HG02884 (cell line): ENCODE results near the gene CRTAC1.
A peak's percentile ranks its signal among the peaks of the same experiment; 100 is the strongest.

ENCODE experiments used
- ATAC-seq: cut with Tn5 transposase; IDR thresholded peaks from one replicate; pipeline ENCODE4 v1.9.1; 2021; ENCODE audit warnings: mild to moderate bottlenecking, moderate library complexity; ENCODE audit not compliant: unreplicated experiment

Gene CRTAC1

DNA sequence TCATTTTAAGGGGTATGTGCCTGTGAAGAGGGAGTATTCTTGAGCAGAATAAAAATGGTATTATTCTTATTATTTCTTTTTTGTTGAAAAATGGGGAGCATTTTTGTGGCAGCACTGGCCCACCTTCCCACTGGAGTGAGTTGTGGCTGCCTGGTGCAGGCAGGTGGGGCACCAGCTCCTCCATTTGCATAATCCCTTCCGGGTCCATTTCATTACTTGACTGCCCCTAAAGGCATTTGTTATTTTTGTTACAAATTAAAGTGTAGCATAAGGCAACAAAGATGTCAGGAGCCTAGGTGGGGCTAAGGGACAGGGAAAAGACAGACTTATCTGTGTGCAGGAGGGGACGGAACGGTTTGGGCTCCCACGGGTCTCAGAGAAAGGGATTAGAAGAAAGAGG is 154.0 kb downstream of the CRTAC1 start:
- ATAC-seq: no peak

DNA sequence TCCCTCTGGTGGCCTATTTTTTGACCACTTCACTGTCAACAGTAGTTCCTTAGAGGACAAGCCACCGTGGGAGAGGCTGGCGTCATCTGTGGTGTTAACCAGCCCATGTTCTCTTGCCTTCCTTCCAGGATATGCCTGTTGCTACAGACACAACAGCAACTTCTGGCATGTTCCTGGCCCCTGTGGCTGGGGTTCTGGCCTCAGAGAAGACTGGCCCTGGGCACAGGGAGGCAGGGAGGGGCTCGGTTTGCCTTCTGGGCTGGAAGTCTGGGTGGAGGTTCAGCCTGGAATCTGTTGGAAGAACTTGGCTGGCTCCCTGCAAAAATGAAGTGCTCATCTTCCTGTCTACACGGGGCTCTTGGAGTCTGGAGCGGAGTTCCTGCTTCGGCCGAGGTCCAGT is 155.0 kb downstream of the CRTAC1 start:
- no peak for ATAC-seq

DNA sequence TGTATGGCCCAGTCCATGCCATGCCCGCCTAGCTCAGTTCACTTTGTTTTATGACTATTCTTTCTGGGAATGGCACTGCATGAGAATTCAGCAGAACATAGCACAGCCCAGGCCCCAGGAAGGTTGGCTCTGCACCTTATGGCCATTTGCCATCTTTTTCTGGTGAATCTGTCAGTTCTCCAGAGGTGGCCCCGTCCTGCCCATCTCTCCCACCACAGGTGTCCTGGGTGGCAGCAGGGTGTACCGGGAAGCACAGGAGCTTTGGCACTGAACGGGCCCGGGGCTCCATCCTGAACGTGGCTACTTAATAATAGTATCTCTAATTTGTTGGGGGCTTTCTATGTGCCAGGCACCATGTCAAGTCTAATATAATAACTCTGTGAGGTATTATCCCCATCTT is 156.1 kb downstream of the CRTAC1 start:
- no peak for ATAC-seq

DNA sequence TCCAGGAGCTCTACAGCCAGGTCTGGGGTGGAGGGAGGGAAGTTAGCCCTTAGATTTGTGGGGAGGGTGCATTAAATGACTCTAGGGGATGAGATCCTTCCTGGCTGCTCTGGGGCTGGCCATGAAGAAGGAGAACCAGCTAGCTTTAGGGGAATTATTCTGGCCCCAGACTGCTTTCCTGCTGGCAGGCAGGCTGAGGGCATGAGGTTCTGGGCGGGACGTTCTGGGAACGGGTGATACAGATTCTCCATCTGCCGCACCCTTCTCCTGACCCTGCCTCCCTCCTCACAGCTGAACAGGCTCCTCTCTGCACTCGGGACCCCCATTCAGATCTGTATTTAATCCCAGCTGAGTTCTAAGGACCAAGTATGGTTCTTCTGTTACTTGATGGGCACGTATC is 156.9 kb downstream of the CRTAC1 start:
- no peak for ATAC-seq

DNA sequence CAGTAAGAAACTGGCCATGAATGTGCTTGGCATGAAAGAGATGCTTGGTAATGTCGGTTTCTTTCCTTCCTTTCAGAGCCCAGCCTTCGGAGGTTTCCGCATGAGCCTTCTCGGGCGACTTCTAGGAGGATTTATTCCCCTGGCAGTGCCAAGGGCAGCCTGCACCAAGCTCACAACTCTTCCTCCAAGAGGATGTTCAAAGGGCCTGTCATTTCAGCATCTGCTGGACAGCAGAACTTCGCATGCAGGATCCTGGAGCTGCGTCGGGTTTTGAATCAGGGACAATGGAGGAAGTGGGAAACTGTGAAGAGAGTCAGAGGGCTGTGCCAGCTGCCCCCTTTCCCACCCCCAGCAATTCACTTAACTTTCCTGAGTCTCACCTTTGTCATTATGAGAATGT is 159.4 kb downstream of the CRTAC1 start:
- ATAC-seq: no peak

DNA sequence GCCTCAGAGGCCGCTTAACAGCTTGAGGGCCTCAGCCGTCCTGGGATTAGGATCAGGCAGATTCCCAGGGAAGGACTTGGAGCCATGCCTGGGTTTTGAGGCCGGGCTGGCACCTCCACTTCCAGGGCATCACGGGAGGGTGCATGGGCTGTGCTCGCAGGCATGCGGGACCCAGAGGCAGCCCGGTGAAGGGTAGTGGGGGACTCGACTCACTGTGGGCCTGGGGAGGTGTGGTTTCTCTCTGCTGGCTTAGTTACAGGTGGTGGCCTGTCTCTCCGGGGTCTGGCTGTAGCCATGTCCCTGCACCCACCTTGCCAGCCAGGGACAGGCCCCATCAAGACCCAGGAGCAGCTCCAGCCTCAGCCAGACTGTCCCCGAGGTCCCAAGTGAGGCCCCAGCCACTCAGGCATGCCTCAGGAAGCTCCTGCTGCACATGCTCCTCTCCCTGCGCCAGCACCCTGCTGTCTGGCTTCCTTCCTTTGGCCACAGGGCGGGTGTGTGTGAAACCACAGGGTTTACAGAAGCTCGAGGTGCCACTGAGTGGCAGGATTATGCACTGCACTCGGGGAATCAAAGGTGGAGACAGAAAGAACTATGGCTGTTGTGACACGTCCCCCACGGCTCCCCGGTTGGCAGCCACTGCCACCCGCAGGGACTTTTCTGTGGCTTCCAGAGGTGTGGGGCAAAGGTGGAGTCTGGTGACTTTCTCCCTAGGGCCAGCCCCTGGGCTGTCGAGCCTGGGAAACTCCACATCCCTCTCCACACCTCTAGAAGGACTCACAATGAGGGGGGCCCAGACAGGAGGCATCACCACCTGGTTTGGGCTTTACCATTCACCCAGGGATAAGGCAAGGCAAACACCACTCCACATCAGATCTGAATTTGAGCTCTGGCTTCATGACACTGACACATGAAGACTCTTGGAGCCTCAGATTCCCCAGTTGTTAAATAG is 161.1 kb downstream of the CRTAC1 start:
- ATAC-seq: peak; percentile 70

DNA sequence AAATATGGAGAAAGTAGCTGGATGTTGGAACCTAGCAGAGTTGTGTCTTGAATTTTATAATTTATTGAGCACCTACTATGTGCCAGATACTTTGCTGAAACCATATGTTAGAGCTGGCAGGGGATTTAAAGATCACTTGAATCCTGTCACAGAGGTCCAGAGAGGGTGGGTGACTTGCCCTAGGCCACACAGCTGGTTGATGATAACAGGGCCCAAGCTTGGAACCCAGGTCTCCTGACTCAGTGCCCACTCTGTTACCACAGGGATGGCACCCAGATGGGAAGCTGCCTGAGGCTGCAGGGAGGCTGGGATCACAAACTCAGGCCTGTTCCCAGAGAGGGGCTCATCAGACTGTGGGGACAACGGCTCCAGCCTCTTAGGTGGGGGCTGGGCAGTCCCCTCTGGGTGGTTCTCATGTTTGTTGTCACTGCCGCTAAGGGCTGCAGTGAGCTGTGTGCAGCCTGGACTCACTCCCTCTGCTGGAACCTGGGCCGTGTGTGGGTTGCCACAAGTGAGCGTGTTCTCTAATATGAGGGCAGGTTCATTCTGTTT is 162.2 kb downstream of the CRTAC1 start:
- no peak for ATAC-seq

DNA sequence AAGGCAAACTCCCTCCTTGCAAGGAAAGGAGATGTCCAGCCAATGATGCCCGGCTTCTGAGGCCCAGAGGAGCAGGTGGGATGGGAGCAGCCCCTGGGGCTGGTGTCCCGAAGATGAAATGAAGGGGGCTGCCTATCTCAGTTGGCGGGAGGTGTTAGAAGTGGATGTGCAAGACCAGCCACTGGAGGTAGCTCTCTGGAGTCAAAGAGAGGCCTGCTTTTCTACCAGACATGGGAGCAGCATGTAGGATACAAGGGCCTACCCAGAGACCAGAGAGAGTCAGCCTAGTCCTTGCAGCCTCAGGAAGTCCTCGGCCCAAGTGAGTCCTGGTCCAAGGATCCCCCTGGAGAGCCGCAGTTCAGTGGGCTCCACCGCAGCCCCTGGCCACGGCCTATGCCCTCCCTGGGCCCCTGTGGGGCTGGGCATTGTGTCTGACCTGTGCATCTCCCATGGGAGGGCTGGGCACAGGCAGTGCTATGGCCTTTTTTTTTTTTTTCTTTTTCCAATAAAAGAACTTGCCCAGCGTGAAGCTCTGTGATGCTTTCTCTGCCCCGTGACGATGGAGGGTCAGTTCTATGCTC is 163.1 kb downstream of the CRTAC1 start:
- ATAC-seq: no peak

DNA sequence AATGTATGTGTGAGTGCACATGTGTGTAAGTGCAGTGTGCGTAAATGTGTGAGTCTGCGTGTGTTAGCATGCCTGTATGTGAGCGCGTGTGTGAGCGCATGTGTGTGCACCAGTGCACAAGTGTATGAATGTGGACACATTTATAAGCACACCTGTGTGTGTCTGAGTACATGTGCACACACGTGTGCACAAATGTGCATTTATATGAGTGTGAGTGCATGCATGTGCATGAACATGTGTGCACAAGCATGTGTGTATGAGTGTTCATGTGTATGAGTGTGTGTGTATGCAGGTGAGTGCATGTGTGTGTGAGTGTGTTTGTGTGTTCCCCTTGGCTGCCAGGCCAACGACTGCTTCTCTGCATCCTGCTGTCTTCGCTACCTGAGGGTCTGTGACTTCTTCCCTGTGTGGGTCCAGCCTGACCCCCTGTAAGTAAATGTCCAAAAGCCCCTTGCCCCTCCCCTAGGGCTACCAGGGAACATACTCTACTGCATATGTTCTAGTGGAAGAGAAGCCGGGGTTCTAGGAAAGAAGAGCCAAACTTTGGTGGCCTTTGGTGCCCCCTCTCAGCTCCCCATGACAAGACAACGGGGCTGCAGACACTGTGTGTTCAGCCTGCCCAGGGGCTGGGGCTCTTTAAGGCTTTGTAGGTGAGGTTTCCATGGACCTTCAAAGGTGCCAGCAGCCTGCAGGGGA is 163.7 kb downstream of the CRTAC1 start:
- no peak for ATAC-seq

DNA sequence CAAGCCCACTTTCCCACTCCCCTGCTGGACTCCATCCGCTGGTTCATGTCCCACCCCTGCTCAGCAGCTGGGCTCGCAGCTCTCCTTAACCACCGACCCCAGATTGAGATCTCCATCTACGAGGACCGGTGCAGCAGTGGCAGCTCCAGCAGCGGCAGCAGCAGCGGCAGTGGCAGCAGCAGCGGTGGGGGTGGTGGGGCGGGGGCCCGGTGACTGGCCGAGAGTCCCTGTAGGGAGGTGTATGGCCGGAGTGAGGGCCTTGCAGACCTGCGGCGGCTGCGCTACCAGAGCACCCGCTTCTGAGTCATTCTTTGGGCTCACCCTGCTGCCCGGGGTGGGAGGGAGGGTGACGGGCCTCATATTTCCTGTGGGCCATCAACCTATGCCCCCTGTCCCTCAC is 164.9 kb downstream of the CRTAC1 start:
- ATAC-seq: no peak

DNA sequence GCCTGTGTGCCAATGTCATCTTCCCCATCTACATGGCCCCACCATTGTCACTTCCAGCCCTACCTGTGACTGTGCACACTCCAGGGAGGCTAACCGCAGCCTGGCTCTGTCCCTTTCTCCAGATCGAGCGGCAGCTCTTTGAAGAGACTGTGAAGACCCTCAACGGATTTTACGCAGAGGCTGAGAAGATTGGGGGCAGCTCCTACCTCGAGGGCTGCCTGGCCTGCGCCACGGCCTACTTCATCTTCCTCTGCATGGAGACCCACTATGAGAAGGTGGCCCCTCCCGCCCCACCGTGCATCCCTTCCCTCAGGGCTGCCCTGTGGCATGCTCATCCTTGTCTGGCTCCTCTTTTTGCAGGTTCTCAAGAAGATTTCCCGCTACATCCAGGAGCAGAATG is 166.6 kb downstream of the CRTAC1 start:
- ATAC-seq: no peak

DNA sequence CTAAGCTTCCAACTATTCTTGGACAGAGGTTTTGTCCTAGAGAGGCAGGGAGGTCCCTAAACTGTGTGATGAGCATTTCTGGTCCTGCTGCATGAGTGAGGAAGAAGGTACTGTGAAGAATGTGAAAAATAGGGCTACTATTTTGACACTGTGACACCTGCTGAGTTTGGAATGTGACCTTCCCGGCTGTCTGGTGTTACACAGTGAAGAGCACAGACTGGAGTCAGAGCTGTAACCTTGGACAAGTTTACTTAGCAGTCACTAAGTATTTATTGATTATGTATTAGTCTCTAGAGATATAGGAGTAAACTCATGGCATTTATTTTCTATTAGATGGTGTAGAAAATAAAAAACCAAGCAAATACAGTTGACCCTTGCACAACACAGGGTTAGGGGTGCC is 168.5 kb downstream of the CRTAC1 start:
- ATAC-seq: no peak

DNA sequence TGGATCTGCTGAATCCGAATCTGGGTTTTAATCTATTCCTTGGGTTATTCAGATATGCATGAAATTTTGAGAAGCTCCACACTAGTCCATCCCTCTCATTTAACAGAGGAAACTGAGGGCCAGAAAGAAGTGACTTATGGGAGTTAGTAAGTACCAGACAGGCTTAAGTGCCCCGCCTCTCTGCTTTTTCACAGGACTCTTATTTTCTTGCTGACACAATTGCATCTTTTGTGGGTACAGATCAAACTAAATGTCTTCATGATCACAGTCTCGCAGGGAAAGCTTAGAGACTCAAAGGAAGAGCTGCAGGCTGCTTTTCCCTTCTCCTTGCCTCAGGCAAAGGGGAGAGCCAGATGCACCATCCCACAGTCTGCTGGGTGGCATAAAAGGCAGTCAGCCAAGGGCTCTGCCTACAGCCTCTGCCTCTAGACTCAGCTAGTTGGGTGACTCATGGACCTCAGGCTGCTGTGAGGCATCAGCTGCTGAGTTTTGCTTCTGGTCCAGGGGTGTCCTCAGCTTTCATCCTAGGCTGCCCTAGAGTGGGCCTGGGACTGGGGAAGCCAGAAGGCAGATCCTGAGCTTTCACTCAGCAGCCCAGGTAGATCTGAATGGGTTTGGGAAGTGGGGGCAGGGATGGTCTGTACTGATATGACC is 169.2 kb downstream of the CRTAC1 start:
- ATAC-seq: no peak

DNA sequence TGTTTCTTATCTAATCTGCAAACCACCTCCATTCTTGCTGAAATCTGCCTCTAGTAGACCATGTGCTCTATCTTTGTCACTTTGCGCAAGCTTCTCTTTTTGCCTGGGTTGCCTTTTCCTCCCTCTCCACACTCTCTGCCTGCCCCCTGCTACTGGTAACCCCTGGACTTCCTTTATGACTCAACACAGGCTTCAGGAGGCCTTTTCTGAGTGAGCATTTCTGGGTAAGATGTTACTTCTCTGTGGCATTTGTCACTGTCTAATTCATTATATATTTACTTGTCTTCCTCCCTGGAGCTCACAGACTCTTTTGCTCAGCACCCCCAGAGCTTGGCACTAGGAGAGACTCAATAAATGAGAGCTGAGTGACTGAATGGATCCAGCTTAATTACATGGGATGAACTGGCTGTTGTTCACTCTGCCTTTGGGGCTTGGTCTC is 172.4 kb downstream of the CRTAC1 start:
- ATAC-seq: no peak

DNA sequence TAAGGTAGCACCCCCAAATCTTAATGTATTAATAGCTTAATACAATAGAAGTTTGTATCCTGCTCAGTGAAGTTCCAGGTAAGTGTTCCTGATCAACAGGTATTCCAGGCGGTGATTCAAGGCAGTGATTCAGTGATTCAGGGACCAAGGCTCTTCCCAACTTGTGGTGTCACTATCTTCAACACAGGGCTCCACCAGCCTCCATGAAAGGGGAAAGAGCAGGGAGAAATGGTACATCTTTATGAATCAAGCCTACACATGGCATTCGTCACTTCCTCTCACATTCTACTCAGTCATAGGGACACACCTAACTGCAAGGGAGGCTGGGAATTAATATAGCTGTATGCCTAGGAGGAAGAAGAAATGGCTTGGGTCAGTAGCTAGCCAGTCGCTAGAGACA is 175.7 kb downstream of the CRTAC1 start:
- ATAC-seq: no peak

DNA sequence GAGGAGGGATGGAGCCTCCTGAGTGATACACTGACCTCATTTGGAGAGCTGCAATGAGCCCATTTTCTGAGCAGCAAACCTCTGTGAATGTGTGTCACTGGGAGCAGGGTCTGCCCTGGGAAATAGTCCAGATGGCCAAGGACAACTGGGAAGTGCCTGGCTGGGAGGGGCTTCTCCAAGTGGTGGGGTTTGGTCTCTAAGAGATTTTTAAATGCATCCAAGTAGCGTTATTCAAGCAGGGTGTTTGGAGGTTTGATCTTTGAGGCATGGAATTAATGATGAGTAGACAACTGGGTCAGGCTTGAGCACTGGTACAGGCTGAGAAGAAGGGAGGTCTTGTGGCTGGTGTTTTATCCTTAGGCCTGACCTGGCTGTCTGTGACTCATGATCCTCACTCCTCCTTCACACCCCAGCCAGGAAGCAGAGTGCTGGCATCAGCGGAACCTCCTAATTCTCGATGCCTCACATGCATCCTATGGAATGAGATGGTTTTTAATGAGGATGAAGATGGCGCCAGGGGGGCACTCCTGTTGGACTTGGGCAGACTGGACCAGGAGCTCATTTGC is 177.5 kb downstream of the CRTAC1 start:
- no peak for ATAC-seq

DNA sequence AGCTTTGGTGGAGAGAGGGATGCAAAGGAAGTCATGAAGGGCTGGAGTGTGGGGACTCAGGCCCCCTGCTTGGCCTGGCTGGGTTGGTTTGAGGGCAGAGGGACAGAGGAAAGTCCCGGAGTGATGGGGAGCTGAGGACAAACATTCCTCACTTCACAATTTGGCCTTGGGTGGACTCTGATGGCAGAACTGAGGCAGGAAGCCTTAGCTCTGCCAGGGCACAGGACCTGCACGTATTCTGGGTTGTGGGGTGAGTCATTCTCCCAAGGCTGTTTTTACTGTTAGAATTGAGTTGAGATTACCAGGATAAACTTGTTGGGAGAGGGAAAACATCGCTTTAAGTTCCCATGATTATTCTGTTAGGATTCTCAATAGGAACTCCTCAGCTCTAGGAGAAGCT is 178.1 kb downstream of the CRTAC1 start:
- ATAC-seq: no peak

DNA sequence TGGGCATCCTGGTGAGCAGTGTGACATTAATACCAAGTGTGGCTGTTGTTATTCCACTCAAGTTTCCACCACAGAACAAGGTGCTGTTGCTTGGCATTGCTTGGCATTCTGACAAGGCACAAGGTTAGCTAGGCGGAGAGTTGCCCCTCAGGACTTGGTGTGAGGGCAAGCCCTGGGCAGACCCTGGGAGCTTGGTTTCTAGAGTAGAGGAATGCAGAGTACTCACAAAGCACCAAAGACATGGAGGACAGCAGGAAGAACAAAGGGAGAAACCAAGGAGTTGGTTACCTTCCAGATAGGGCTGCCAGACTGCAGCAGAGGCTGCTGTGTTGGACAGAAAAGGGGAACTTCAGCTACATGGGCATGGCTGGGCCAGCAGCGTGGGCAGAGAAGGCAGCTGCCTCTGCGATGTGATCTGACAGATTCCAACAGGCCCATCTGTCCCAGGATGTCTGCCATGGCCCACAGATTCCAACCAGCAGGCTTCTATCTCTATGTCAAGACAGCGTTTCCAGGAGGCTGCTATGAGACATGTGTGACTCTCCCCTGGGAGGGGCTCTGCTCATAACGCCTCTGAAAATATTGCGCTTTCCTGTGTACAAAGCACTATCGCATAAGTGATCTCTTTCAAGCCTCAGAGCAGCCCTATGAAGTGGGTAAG is 178.9 kb downstream of the CRTAC1 start:
- ATAC-seq: no peak

DNA sequence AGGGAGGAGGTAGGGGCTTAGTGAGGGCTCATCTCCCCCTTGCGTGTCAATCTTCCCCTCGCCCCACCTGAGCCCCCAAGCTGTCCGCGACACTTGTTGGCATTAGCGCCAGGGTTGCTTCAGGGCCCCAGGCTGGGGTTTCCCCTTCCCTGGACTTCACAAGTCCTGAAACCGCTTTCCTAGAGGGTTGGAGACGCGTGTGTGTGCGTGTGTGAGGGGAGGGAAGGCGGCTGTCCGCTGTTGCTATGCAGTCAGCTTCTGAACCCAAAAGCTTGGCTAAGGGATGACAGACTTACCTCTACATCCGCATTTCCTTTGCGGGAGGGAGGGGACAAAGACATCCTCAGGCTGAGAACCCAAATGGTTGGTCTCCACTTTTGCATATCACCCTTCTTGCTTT is 180.0 kb downstream of the CRTAC1 start:
- no peak for ATAC-seq
